ENCODE results near the gene CTXND2.
"Not testable (repeated sequence)": the region's sequence is repeated elsewhere in the genome, so short reads cannot be mapped to it uniquely, and the experiment has no call there.

CTXND2 gene

DNA sequence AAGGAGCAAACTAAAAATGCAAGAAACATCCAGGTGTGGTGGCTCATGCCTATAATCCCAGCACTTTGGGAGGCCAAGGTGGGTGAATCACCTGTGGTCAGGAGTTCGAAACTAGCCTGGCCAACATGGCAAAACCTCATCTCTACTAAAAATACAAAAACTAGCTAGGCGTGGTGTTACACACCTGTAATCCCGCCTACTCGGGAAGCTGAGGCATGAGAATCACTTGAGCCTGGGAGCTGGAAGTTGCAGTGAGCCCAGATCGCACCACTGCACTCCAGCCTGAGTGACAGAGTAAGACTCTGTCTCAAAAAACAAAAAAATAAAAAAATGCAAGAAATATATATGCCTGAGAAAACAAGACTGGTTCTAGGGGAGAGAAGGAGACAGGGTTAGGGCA is 3.8 kb upstream of the CTXND2 start:
- not testable (repeated sequence) for H3K4me3 ChIP-seq (ENCODE audit: low read length); DNase-seq (ENCODE audit: low read depth, low spot score)

- no peak overlapping the region for H3K4me3 ChIP-seq (ENCODE audit: low read length)
- no peak for DNase-seq (ENCODE audit: low read depth, low spot score)
Measured at GRCh38 chr1:150888727-150889126, 1.8 kb downstream of the CTXND2 start.

GRCh38 chr1:150890033-150890416 is 3.1 kb downstream of the CTXND2 start:
- H3K4me3 ChIP-seq (ENCODE audit: low read length) = peak overlapping the region; percentile 20
- peak; percentile 88 for DNase-seq (ENCODE audit: low read depth, low spot score)

- DNase-seq (ENCODE audit: low read depth, low spot score) = no peak
- no peak overlapping the region for H3K4me3 ChIP-seq (ENCODE audit: low read length)
Measured at GRCh38 chr1:150893336-150893913, 6.5 kb downstream of the CTXND2 start.

- no peak overlapping the region for H3K4me3 ChIP-seq (ENCODE audit: low read length)
- no peak for DNase-seq (ENCODE audit: low read depth, low spot score)
Measured at GRCh38 chr1:150895618-150896017, 8.7 kb downstream of the CTXND2 start.

- not testable (repeated sequence) for DNase-seq (ENCODE audit: low read depth, low spot score); H3K4me3 ChIP-seq (ENCODE audit: low read length)
Measured at GRCh38 chr1:150899795-150900194, 12.9 kb downstream of the CTXND2 start.

DNA sequence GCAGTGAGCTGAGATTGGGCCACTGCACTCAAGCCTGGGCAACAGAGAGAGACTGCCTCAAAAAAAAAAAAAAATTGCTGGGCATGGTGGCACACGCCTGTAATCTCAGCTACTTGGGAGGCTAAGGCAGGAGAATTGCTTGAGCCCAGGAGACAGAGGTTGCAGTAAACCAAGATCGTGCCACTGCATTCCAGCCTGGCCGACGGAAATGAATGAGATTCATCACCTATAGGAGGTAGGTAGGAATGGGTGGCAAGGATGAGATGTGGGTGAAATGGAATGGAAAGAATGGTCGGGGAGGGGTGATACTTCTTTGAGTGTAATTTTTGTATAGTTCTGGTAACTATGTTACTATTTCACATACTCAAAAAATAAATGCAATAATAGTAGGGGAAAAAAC is 15.4 kb downstream of the CTXND2 start:
- DNase-seq (ENCODE audit: low read depth, low spot score) = no peak
- no peak overlapping the region for H3K4me3 ChIP-seq (ENCODE audit: low read length)

- no peak for DNase-seq (ENCODE audit: low read depth, low spot score)
- H3K4me3 ChIP-seq (ENCODE audit: low read length) = no peak overlapping the region
Measured at GRCh38 chr1:150902751-150903150, 15.8 kb downstream of the CTXND2 start.

DNA sequence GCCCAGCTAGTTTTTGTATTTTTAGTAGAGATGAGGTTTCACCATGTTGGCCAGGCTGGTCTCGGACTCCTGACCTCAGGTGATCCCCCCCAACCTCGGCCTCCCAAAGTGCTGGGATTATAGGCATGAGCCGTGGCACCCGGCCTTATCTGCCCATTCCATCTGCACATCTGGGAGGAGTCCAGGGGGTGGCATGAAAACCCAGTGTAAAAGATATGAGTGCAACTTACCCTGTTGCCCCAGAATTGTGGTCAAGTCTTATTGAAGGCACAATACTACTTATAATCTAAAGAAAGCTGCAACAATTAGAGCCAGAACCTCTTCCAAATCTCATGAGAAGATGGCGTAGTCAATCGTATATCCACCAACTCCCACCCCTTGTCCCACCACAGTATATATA is 18.4 kb downstream of the CTXND2 start:
- no peak for DNase-seq (ENCODE audit: low read depth, low spot score)
- H3K4me3 ChIP-seq (ENCODE audit: low read length) = no peak overlapping the region

GRCh38 chr1:150906329-150906728 is 19.4 kb downstream of the CTXND2 start:
- no peak overlapping the region for H3K4me3 ChIP-seq (ENCODE audit: low read length)
- DNase-seq (ENCODE audit: low read depth, low spot score) = no peak

GRCh38 chr1:150906813-150907212 is 19.9 kb downstream of the CTXND2 start:
- no peak overlapping the region for H3K4me3 ChIP-seq (ENCODE audit: low read length)
- DNase-seq (ENCODE audit: low read depth, low spot score) = no peak

DNA sequence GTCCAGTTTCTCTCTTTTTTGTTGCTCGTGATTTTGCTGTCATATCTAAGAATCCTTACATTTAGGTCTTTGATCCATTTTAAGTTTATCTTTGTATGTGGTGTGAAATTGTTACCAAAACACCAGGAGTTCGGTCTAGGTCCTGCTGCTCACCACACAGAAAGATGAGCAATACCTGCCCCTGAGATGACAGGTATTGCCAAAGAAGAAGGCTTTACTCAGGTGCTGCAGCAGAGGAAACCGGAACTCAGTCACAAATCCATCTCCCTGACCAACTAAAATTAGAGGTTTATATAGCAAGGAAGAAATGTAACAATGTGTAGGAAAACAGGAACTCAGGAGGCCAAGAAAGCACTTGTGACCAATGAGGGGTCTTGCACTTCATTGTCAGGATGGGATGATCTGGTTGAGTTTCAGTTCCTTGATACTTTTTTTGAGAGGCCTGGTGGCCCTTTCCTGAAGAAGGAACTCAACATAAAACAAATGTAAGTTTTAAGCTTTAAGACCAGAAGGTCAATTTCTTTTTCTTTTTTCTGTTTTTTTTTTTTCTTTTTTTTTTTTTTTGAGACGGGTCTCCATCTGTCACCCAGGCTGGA is 22.7 kb downstream of the CTXND2 start:
- DNase-seq (ENCODE audit: low read depth, low spot score) = no peak
- H3K4me3 ChIP-seq (ENCODE audit: low read length) = no peak overlapping the region

GRCh38 chr1:150912623-150913022 is 25.7 kb downstream of the CTXND2 start:
- no peak overlapping the region for H3K4me3 ChIP-seq (ENCODE audit: low read length)
- no peak for DNase-seq (ENCODE audit: low read depth, low spot score)

DNA sequence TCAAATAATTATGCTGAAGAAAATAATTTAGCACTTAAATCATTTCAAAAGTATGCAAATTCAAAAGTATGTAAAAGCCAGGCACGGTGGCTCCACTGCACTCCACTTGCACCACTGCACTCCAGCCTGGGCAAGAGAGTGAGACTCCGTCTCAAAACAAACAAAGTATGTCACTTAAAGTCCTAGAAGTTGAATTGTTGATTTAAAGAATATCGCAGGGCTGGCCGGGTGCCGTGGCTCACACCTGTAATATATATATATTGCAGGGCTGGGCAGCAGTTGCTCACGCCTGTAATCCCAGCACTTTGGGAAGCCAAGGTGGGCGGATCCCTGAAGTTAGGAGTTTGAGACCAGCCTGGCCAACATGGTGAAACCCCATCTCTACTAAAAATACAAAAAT is 30.5 kb downstream of the CTXND2 start:
- no peak overlapping the region for H3K4me3 ChIP-seq (ENCODE audit: low read length)
- no peak for DNase-seq (ENCODE audit: low read depth, low spot score)

DNA sequence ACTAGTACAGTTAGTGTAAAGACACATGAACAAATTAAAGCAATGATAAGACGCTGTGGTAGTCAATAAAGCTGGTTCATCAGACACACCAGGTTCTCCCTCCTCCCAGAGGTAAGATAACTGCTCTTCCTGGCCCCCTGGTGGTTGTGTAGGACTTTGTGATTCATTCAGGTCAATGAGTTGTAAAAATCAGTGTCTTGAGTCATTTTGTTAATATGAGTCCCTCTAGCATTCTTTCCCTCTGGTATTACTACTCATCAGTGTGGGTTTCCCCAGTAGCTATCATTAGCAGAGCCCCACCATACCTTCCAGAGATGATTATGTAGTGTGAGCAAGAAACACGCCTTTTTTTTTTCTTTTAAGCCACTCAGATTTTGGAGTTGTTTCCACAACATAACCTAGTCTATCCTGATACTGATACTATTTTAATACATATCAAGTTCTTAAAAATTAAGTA is 35.6 kb downstream of the CTXND2 start:
- H3K4me3 ChIP-seq (ENCODE audit: low read length) = no peak overlapping the region
- DNase-seq (ENCODE audit: low read depth, low spot score) = peak; percentile 75

DNA sequence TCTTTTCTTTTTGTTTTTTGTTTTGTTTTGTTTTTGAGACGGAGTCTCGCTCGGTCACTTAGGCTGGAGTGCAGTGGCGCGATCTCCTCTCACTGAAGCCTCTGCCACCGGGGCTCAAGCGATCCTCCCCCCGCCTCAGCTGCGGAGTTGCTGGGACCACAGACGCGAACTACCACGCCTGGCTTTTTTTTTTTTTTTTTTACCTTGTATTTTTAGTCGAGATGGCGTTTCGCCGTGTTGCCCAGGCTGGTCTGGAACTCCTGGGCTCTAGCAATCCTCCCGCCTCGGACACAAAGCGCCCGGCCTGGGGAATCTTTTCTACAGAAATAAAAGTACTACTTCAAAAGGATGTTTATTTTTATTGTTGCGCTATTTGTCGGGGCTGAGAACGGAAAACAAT is 38.1 kb downstream of the CTXND2 start:
- H3K4me3 ChIP-seq (ENCODE audit: low read length) = no peak overlapping the region
- DNase-seq (ENCODE audit: low read depth, low spot score) = no peak

- DNase-seq (ENCODE audit: low read depth, low spot score) = peak; percentile 98
- peak within 1 kb of the TSS; percentile 72 for H3K4me3 ChIP-seq (ENCODE audit: low read length)
Measured at GRCh38 chr1:150926097-150926741, 39.3 kb downstream of the CTXND2 start, which contains the start of gene SETDB1. Gene SETDB1 (plus strand): TSS chr1:150926363. CDS start chr1:150927715, 1,352 bp downstream.

DNA sequence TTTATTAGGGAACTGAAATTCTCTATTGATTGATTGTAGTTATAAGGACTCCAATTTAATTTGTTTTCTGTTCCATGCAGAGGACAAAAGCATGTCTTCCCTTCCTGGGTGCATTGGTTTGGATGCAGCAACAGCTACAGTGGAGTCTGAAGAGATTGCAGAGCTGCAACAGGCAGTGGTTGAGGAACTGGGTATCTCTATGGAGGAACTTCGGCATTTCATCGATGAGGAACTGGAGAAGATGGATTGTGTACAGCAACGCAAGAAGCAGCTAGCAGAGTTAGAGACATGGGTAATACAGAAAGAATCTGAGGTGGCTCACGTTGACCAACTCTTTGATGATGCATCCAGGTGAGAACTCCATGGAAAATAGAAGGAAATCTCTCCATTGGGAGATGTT is 40.7 kb downstream of the CTXND2 start:
- no peak overlapping the region; the same call in 1 of the 2 replicates for H3K4me3 ChIP-seq (ENCODE audit: low read length)
- DNase-seq (ENCODE audit: low read depth, low spot score) = no peak

- no peak for DNase-seq (ENCODE audit: low read depth, low spot score)
- H3K4me3 ChIP-seq (ENCODE audit: low read length) = no peak overlapping the region
Measured at GRCh38 chr1:150928286-150928685, 41.4 kb downstream of the CTXND2 start.

DNA sequence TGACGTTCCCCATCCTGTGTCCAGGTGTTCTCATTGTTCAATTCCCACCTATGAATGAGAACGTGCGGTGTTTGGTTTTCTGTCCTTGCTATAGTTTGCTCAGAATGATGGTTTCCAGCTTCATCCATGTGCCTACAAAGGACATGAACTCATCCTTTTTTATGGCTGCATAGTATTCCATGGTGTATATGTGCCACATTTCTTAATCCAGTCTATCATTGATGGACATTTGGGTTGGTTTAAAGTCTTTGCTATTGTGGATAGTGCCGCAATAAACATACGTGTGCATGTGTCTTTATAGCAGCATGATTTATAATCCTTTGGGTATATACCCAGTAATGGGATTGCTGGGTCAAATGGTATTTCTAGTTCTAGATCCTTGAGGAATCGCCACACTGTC is 41.8 kb downstream of the CTXND2 start:
- not testable (repeated sequence) for DNase-seq (ENCODE audit: low read depth, low spot score)

DNA sequence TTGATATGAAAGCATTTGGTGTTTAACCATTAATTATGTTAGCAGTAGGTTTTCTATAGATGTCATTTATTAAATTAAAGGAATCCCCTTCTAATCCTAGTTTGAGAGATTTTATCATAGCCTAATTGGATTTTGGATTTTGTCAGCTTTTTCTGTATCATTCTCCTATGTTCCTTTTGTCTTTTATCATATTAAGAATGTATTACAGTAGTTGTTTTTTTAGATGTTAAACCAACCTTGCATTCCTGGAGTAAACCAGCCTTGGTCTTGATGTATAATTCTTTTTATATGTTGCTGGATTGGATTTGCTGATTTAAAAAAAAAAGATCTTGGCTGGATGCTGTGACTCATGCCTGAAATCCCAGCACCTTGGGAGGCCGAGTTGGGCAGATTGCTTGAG is 44.8 kb downstream of the CTXND2 start:
- no peak overlapping the region for H3K4me3 ChIP-seq (ENCODE audit: low read length)
- no peak for DNase-seq (ENCODE audit: low read depth, low spot score)

More for the DNA sequence above, 41.8 kb downstream of the CTXND2 start:
- not testable (repeated sequence) for H3K4me3 ChIP-seq (ENCODE audit: low read length)

Data from Jurkat, Clone E6-1 (cell line).